Heart left ventricle (tissue), 16 donors: ENCODE results near the gene PIK3CA. TPM values are rescaled to one million over a fixed set of nuclear protein-coding genes. Genes with fewer than 3 reads are reported as not detected.
"Not testable (repeated sequence)": the region's sequence is repeated elsewhere in the genome, so short reads cannot be mapped to it uniquely, and the experiment has no call there.

Experiments
- ATAC-seq, 4 donors: fragments of 200-7000 bp; cut with Tn5 transposase; one replicate each; pipeline ENCODE4 v1.9.1; 2020 to 2022; ENCODE audit warnings: moderate library complexity in 4 of 4, mild to moderate bottlenecking in 3 of 4, moderate number of reproducible peaks in 1 of 4
- DNase-seq, 5 donors: peaks; one replicate each; pipeline ENCODE4 v3.0.0-alpha.2; 2020
- H3K27ac ChIP-seq, 12 donors: fragments of 200-600 bp; sonication (generic) in 4 of 12; one replicate each; pipeline versions ENCODE4 v1.5.0 to v1.8.0; 2016 to 2022; ENCODE audit warnings: mild to moderate bottlenecking in 2 of 12
- H3K27me3 ChIP-seq, 9 donors: fragments of 200-600 bp; sonication (generic) in 2 of 9; one replicate each; pipeline versions ENCODE4 v1.5.1 to v1.8.0; 2016 to 2022; ENCODE audit warnings: mild to moderate bottlenecking in 3 of 9
- H3K36me3 ChIP-seq, 9 donors: fragments of 200-600 bp; sonication (generic) in 2 of 9; one replicate each; pipeline versions ENCODE4 v1.5.0 to v1.8.0; 2018 to 2022; ENCODE audit warnings: mild to moderate bottlenecking in 2 of 9
- H3K4me1 ChIP-seq, 12 donors: fragments of 200-600 bp; sonication (generic) in 4 of 12; one replicate each; pipeline versions ENCODE4 v1.5.0 to v1.8.0; 2016 to 2022; ENCODE audit warnings: mild to moderate bottlenecking in 3 of 12
- H3K4me3 ChIP-seq, 12 donors: fragments of 200-600 bp; sonication (generic) in 4 of 12; one replicate each; pipeline versions ENCODE4 v1.5.0 to v1.8.0; 2017 to 2022; ENCODE audit warnings: mild to moderate bottlenecking in 9 of 12, moderate library complexity in 4 of 12
- H3K9me3 ChIP-seq, 12 donors: fragments of 200-600 bp; sonication (generic) in 4 of 12; one replicate each; pipeline versions ENCODE4 v1.5.0 to v1.8.0; 2016 to 2022; ENCODE audit warnings: mild to moderate bottlenecking in 1 of 12
- CTCF ChIP-seq, 12 donors: fragments of 200-600 bp; sonication (generic) in 4 of 12; IDR thresholded peaks; one replicate each; pipeline versions ENCODE4 v1.5.0 to v1.8.0; 2018 to 2022; ENCODE audit warnings: antibody characterized with exemption in 12 of 12, mild to moderate bottlenecking in 5 of 12
- POLR2A ChIP-seq, 2 donors: fragments of 450-650 bp; IDR thresholded peaks; one replicate each; pipeline ENCODE4 v1.6.1; 2017; ENCODE audit warnings: antibody characterized with exemption in 2 of 2, mild to moderate bottlenecking in 2 of 2, moderate library complexity in 2 of 2
- WGBS, 4 donors: extraction: QIAGEN DNeasy Blood & Tissue Kit in 2 of 4; methylation state at CpG; one replicate each; pipeline versions ENCODE4 v1.1.5 to v1.1.7; 2013 to 2018; 5-methylcytosine and 5-hydroxymethylcytosine counted together
- intact Hi-C, 10 donors: fragments of 100-400 bp; cut with DNase I; formaldehyde crosslinking; loops; one replicate each; pipeline versions ENCODE4 v1.11.1 to v1.14.2; 2022
- polyA plus RNA-seq, 2 donors: library from polyadenylated mRNA; stranded (reverse); fragments of 200-250 nt; gene quantifications; one replicate each; pipeline ENCODE4 v1.2.3, GENCODE V29; 2013
- total RNA-seq, 9 donors: library from RNA; depleted of rRNA in 2 of 9; stranded (reverse); fragments of >200 nt in 2 of 9; fragmentation: NEBNext Ultra II Directional in 3 of 9; extraction: Animal tissue kit (Norgen Biotek cat#: 25700) in 3 of 9; gene quantifications; one replicate each; pipeline versions ENCODE4 v1.1.0 to v1.2.4, GENCODE V29; 2016 to 2023
- donor health status: ischemic (EF 13 %, LVEDD 7.1; RV severe dilation, severe dysfunction).
- donor health status: healthy with polysubstance abuse.
- donor health status: DM: no; HTN: yes; CAD: no.
- donor health status: DM: no; HTN: no; CAD: no.
- donor health status: ischemic (EF 25% LVEDD 6.9; RV normal size, moderate dysfunction).
- donor health status: ischemic (EF 25% LVEDD 5.7; RV mildly dilated, moderate dysfunction).
- donor health status: healthy.
- donor health status: DM: yes; HTN: yes; CAD: no.
- donor health status: ischemic (EF 35%, LVEDD 5.7; RV mildly dilated, moderate dysfunction).
- donor health status: nonischemic (EF 11% LVEDD 7.7; RV severe dilation, severe dysfunction).
- donor health status: DM: yes; HTN: yes; CAD: no.
- donor health status: PGD.
- donor health status: ischemic (EF 29% LVEDD 5.4; RV normal size, mild dysfunction).
- donor health status: nonischemic (EF 23%, LVEDD 6.1; RV moderate dilation, normal function).

PIK3CA gene
- total and polyA plus RNA-seq, 11 donors = 3.1 to 28.0 (median 18.7) TPM

- TF ChIP-seq POLR2A (IDR thresholded peaks at IDR 0.05) (no peak), CTCF (IDR thresholded peaks at IDR 0.05) (no peak)
- H3K36me3 ChIP-seq = no peaks in the 10 kb centered on the region
- no peak overlapping the region for H3K4me3 ChIP-seq
- intact Hi-C loops = no loop called here
- no peak overlapping the region for H3K27ac ChIP-seq
- DNase-seq (no peak), ATAC-seq (no peak)
- H3K9me3 ChIP-seq = no peaks in the 10 kb centered on the region
- no peaks in the 10 kb centered on the region for H3K4me1 ChIP-seq
- no peaks in the 10 kb centered on the region for H3K27me3 ChIP-seq
- 56 to 67% (median 66%) methylated on average over 2 of the region's 2 CpGs for WGBS, 4 donors
Measured at GRCh38 chr3:179116816-179117215, 31.3 kb upstream of the PIK3CA start.

- H3K36me3 ChIP-seq, H3K27ac ChIP-seq, DNase-seq, H3K4me1 ChIP-seq, intact Hi-C loops, H3K4me3 ChIP-seq, ATAC-seq, H3K27me3 ChIP-seq, H3K9me3 ChIP-seq: not testable (repeated sequence)
- 89 to 92% (median 91%) methylated on average over 23 to 25 of the region's 27 CpGs for WGBS, 4 donors
Measured at GRCh38 chr3:179132191-179132890, 15.8 kb upstream of the PIK3CA start.

- ATAC-seq = no peak
- intact Hi-C loops = no loop called here
Measured at GRCh38 chr3:179133575-179133974, 14.6 kb upstream of the PIK3CA start.

GRCh38 chr3:179136195-179136594 is 12.0 kb upstream of the PIK3CA start:
- intact Hi-C loops = no loop called here
- Histone ChIP-seq H3K9me3 (no peaks in the 10 kb centered on the region), H3K27ac (no peak overlapping the region), H3K4me1 (no peaks in the 10 kb centered on the region), H3K36me3 (no peaks in the 10 kb centered on the region), H3K4me3 (no peak overlapping the region), H3K27me3 (no peaks in the 10 kb centered on the region)
- DNase-seq (no peak), ATAC-seq (no peak)
- 86 to 95% (median 89%) methylated on average over 1 of the region's 1 CpG for WGBS, 4 donors
- no peak for TF ChIP-seq POLR2A (IDR thresholded peaks at IDR 0.05)
- no peak for TF ChIP-seq CTCF (IDR thresholded peaks at IDR 0.05)

More at GRCh38 chr3:179133575-179133974, 14.6 kb upstream of the PIK3CA start:
- TF ChIP-seq POLR2A (IDR thresholded peaks at IDR 0.05) (no peak), CTCF (IDR thresholded peaks at IDR 0.05) (no peak)
- no peaks in the 10 kb centered on the region for H3K36me3 ChIP-seq
- WGBS, 4 donors = 35 to 92% (median 89%) methylated on average over 1 of the region's 1 CpG
- no peaks in the 10 kb centered on the region for H3K4me1 ChIP-seq
- DNase-seq = no peak
- no peak overlapping the region for H3K27ac ChIP-seq
- H3K9me3 ChIP-seq = no peaks in the 10 kb centered on the region
- no peak overlapping the region for H3K4me3 ChIP-seq
- H3K27me3 ChIP-seq = no peaks in the 10 kb centered on the region

- Histone ChIP-seq H3K36me3 (no peaks in the 10 kb centered on the region), H3K4me3 (no peak overlapping the region), H3K27me3 (no peaks in the 10 kb centered on the region), H3K27ac (no peak overlapping the region), H3K9me3 (no peaks in the 10 kb centered on the region), H3K4me1 (peaks cover 0 to 5% (median 0%) of the 10 kb centered on the region in 12 donors)
- TF ChIP-seq POLR2A (IDR thresholded peaks at IDR 0.05) (no peak), CTCF (IDR thresholded peaks at IDR 0.05) (no peak)
- ATAC-seq = no peak
- intact Hi-C loops = loop anchor here in 3 of 10 donors (10.0 kb wide), 2 partner anchors 67 to 127 kb away; partner anchors contain the start of gene ZMAT3 (in 1 of the 3)
- 83 to 88% (median 86%) methylated on average over 4 of the region's 4 CpGs for WGBS, 4 donors
- no peak for DNase-seq
Measured at GRCh38 chr3:179141890-179142289, 6.3 kb upstream of the PIK3CA start.
